Upper lobe of left lung (tissue), 6 donors: ENCODE data around the gene DOCK8. TPM values are rescaled to one million over a fixed set of nuclear protein-coding genes. Genes with fewer than 3 reads are reported as not detected.

Source experiments
- ATAC-seq, 2 donors: fragments of 200-7000 bp; cut with Tn5 transposase; one replicate each; pipeline ENCODE4 v1.9.1; 2022; ENCODE audit warnings: mild to moderate bottlenecking in 2 of 2, moderate library complexity in 2 of 2; ENCODE audit not compliant: low FRiP score in 2 of 2
- DNase-seq, 2 donors: peaks; one replicate each; pipeline ENCODE4 v3.0.0-alpha.2; 2019 to 2020
- H3K27ac ChIP-seq, 4 donors: fragments of 200-600 bp; sonication (generic); one replicate each; pipeline ENCODE4 v1.5.1; 2016 to 2019
- H3K27me3 ChIP-seq, 4 donors: fragments of 200-600 bp; sonication (generic); one replicate each; pipeline ENCODE4 v1.5.1; 2017 to 2019
- H3K36me3 ChIP-seq, 4 donors: fragments of 200-600 bp; sonication (generic); one replicate each; pipeline ENCODE4 v1.5.1; 2016 to 2019
- H3K4me1 ChIP-seq, 4 donors: fragments of 200-600 bp; sonication (generic); one replicate each; pipeline ENCODE4 v1.5.1; 2018 to 2019
- H3K4me3 ChIP-seq, 4 donors: fragments of 200-600 bp; sonication (generic); one replicate each; pipeline ENCODE4 v1.5.1; 2017 to 2019; ENCODE audit warnings: mild to moderate bottlenecking in 2 of 4, moderate library complexity in 1 of 4
- H3K9me3 ChIP-seq, 4 donors: fragments of 200-600 bp; sonication (generic); one replicate each; pipeline ENCODE4 v1.5.1; 2018 to 2019
- CTCF ChIP-seq, 6 experiments: fragments of 450-650 bp in 4 of 6; fragments of 200-600 bp in 2 of 6; sonication (generic) in 2 of 6; IDR thresholded peaks; one replicate each; pipeline ENCODE4 v1.5.1; 2016 to 2019; ENCODE audit warnings: antibody characterized with exemption in 6 of 6
- EP300 ChIP-seq, 4 donors: sonication (generic); formaldehyde crosslinking; IDR thresholded peaks; one replicate each; pipeline ENCODE4 v1.5.1; 2017; ENCODE audit warnings: antibody characterized with exemption in 4 of 4, control low read depth in 2 of 4
- POLR2A ChIP-seq, 4 donors: fragments of 450-650 bp; IDR thresholded peaks; one replicate each; pipeline ENCODE4 v1.5.1; 2016 to 2017; ENCODE audit warnings: antibody characterized with exemption in 4 of 4, mild to moderate bottlenecking in 2 of 4
- POLR2AphosphoS5 ChIP-seq, 2 donors: sonication (generic); formaldehyde crosslinking; IDR thresholded peaks; one replicate each; pipeline ENCODE4 v1.5.1; 2017; ENCODE audit warnings: antibody characterized with exemption in 2 of 2
- WGBS, 2 donors: methylation state at CpG; one replicate each; pipeline ENCODE4 v1.1.5; 2017 to 2018; 5-methylcytosine and 5-hydroxymethylcytosine counted together
- total RNA-seq, 6 donors: library from RNA; depleted of rRNA in 4 of 6; stranded (reverse); fragments of >200 nt in 4 of 6; gene quantifications; one replicate each; pipeline versions ENCODE4 v1.1.0 to v1.2.1, GENCODE V29; 2016 to 2021
- donor health status: DM: no; HTN: no; CAD: no; lungs with moderate emphysema.
- donor health status: DM: no; HTN: yes; CAD: no; lungs with severe emphysema.

DOCK8 gene
- total RNA-seq, 6 donors from 2014 or later: 44.7 to 103 (median 74.6) TPM

GRCh38 chr9:312596-313320 lies 98.1 kb downstream of the DOCK8 start:
- H3K36me3 ChIP-seq: peaks cover 0 to 9% (median 6%) of the 10 kb centered on the region in 4 donors
- no peak overlapping the region for H3K4me3 ChIP-seq

DNA sequence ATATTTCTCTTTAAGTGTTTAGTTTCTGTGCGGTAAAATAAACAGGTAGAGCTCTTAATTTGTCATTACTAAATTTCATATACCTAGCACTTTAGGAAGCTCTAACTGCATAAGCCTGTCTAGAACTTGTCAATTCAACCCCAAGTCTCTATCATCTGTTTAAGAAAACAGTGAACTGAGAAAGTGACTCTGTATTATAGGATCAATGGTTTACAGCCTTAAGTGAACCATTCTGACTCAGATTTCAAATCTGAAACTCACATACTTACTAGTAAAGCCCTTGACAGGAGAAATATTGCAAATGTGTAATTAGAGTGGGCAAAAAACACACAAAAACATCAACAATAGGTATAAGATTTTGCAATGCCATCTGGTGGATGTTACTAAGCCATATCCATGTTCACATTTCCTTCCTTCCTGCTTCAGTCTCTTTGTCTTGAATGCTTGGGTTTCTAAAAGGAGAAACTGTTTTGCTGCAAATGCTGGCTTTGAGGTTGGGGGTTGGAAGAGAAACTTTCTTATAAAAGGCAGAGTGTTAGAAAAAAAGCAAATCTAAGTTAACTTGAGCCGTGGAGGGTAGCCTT lies 101.8 kb downstream of the DOCK8 start:
- DNase-seq (no peak), ATAC-seq (no peak)
- Histone ChIP-seq H3K4me1 (no peaks in the 10 kb centered on the region), H3K27ac (no peak overlapping the region), H3K36me3 (peaks cover 5 to 10% (median 8%) of the 10 kb centered on the region in 4 donors), H3K9me3 (no peaks in the 10 kb centered on the region), H3K27me3 (no peaks in the 10 kb centered on the region), H3K4me3 (no peak overlapping the region)
- TF ChIP-seq POLR2A (IDR thresholded peaks at IDR 0.05): no peak
- no peak for TF ChIP-seq EP300 (IDR thresholded peaks at IDR 0.05)
- no peak for TF ChIP-seq CTCF (IDR thresholded peaks at IDR 0.05)
- no peak for TF ChIP-seq POLR2AphosphoS5 (IDR thresholded peaks at IDR 0.05)
- 66 to 71% methylated on average over 2 of the region's 2 CpGs for WGBS, 2 donors

More at GRCh38 chr9:312596-313320, 98.1 kb downstream of the DOCK8 start:
- Histone ChIP-seq H3K9me3 (no peaks in the 10 kb centered on the region), H3K27ac (no peak overlapping the region), H3K27me3 (no peaks in the 10 kb centered on the region), H3K4me1 (no peaks in the 10 kb centered on the region)
- TF ChIP-seq POLR2A (IDR thresholded peaks at IDR 0.05) (no peak), CTCF (IDR thresholded peaks at IDR 0.05) (no peak), EP300 (IDR thresholded peaks at IDR 0.05) (no peak), POLR2AphosphoS5 (IDR thresholded peaks at IDR 0.05) (no peak)
- ATAC-seq (no peak), DNase-seq (no peak)
- 71 to 73% methylated on average over 7 of the region's 7 CpGs for WGBS, 2 donors

GRCh38 chr9:318646-319045 lies 104.0 kb downstream of the DOCK8 start:
- DNase-seq (no peak), ATAC-seq (no peak)
- WGBS, 2 donors: 69 to 92% methylated on average over 3 to 4 of the region's 4 CpGs
- H3K4me1 ChIP-seq: no peaks in the 10 kb centered on the region
- H3K27ac ChIP-seq: no peak overlapping the region
- H3K9me3 ChIP-seq: no peaks in the 10 kb centered on the region
- H3K4me3 ChIP-seq: no peak overlapping the region
- H3K36me3 ChIP-seq: peaks cover 0 to 10% (median 6%) of the 10 kb centered on the region in 4 donors
- TF ChIP-seq POLR2A (IDR thresholded peaks at IDR 0.05) (no peak), CTCF (IDR thresholded peaks at IDR 0.05) (no peak), POLR2AphosphoS5 (IDR thresholded peaks at IDR 0.05) (no peak), EP300 (IDR thresholded peaks at IDR 0.05) (no peak)
- no peaks in the 10 kb centered on the region for H3K27me3 ChIP-seq

GRCh38 chr9:324971-325370 lies 110.3 kb downstream of the DOCK8 start:
- Histone ChIP-seq H3K9me3 (no peaks in the 10 kb centered on the region), H3K36me3 (no peaks in the 10 kb centered on the region), H3K27me3 (no peaks in the 10 kb centered on the region), H3K4me3 (no peak overlapping the region), H3K27ac (no peak overlapping the region), H3K4me1 (no peaks in the 10 kb centered on the region)
- 84 to 95% methylated on average over 1 of the region's 1 CpG for WGBS, 2 donors
- ATAC-seq (no peak), DNase-seq (no peak)
- no peak for TF ChIP-seq POLR2AphosphoS5 (IDR thresholded peaks at IDR 0.05)

- no peaks in the 10 kb centered on the region for H3K9me3 ChIP-seq
- no peaks in the 10 kb centered on the region for H3K27me3 ChIP-seq
- ATAC-seq: no peak
- H3K36me3 ChIP-seq: no peaks in the 10 kb centered on the region
- 72 to 100% methylated on average over 2 of the region's 2 CpGs for WGBS, 2 donors
- no peak overlapping the region for H3K27ac ChIP-seq
- H3K4me3 ChIP-seq: no peak overlapping the region
- DNase-seq: no peak
- no peak for TF ChIP-seq CTCF (IDR thresholded peaks at IDR 0.05)
- no peak for TF ChIP-seq POLR2A (IDR thresholded peaks at IDR 0.05)
- no peak for TF ChIP-seq POLR2AphosphoS5 (IDR thresholded peaks at IDR 0.05)
- no peak for TF ChIP-seq EP300 (IDR thresholded peaks at IDR 0.05)
- H3K4me1 ChIP-seq: no peaks in the 10 kb centered on the region
These were observed 112.0 kb downstream of the DOCK8 start for GRCh38 chr9:326667-327066.
